Spinal cord (tissue), 10 donors: ENCODE data around the gene P2RX2. TPM values are rescaled to one million over a fixed set of nuclear protein-coding genes. Genes with fewer than 3 reads are reported as not detected.

Source experiments
- DNase-seq, 6 donors: peaks; one replicate each; pipeline versions ENCODE4 v3.0.0 to v3.0.0-alpha.2; 2013 to 2015; ENCODE audit warnings: low spot score in 6 of 6, low read depth in 4 of 6
- H3K27ac ChIP-seq: one replicate; pipeline ENCODE4 v1.5.1; 2013; ENCODE audit warnings: low read depth, low read length, control low read depth
- H3K27me3 ChIP-seq: one replicate; pipeline ENCODE4 v1.6.1; 2013; ENCODE audit warnings: low read length; ENCODE audit not compliant: control insufficient read depth, insufficient read depth
- H3K36me3 ChIP-seq: one replicate; pipeline ENCODE4 v1.6.1; 2013; ENCODE audit warnings: low read length; ENCODE audit not compliant: control insufficient read depth, insufficient read depth
- H3K4me1 ChIP-seq: one replicate; pipeline ENCODE4 v1.6.1; 2013; ENCODE audit warnings: low read length; ENCODE audit not compliant: control insufficient read depth, insufficient read depth
- H3K4me3 ChIP-seq: one replicate; pipeline ENCODE4 v1.5.1; 2013; ENCODE audit warnings: low read depth, low read length, control low read depth
- H3K9me3 ChIP-seq: one replicate; pipeline ENCODE4 v1.6.1; 2013; ENCODE audit warnings: low read length; ENCODE audit not compliant: control insufficient read depth, insufficient read depth
- WGBS: methylation state at CpG from one replicate; pipeline ENCODE4 v1.1.5; 2013; ENCODE audit warnings: missing lambda C conversion rate; ENCODE audit not compliant: insufficient coverage; 5-methylcytosine and 5-hydroxymethylcytosine counted together
- polyA plus RNA-seq, 2 donors: library from polyadenylated mRNA; unstranded; fragments of 120-200 nt; gene quantifications; one replicate each; pipeline ENCODE4 v1.2.1, GENCODE V29; 2013; ENCODE audit not compliant: insufficient read length in 2 of 2
- small RNA-seq: library from RNA; depleted of rRNA; stranded (forward); fragments of <200 nt; gene quantifications from one replicate; pipeline ENCODE3, GENCODE V24; 2014; ENCODE audit warnings: low replicate concordance
- total RNA-seq, 2 donors: library from RNA; depleted of rRNA in 1 of 2; stranded (reverse); fragments of 120-200 nt in 1 of 2; fragments of >200 nt in 1 of 2; gene quantifications; one replicate each; pipeline versions ENCODE4 v1.2.3 to v1.2.4, GENCODE V29; 2013 to 2014
- donor health status: healthy.

P2RX2 gene
- total and polyA plus RNA-seq, 4 donors, result 0.06 to 0.65 (median 0.34) TPM

GRCh38 chr12:132668191-132669088 is 49.9 kb downstream of the P2RX2 start:
- DNase-seq, result no peak
- H3K36me3 ChIP-seq, result peaks cover 91% of the 10 kb centered on the region
- H3K4me1 ChIP-seq, result no peaks in the 10 kb centered on the region
- no peak overlapping the region for H3K27ac ChIP-seq
- no peak overlapping the region for H3K4me3 ChIP-seq
- H3K9me3 ChIP-seq, result no peaks in the 10 kb centered on the region
- WGBS, result 94% methylated on average over 19 of the region's 30 CpGs
- no peaks in the 10 kb centered on the region for H3K27me3 ChIP-seq

GRCh38 chr12:132669166-132669879 is 50.7 kb downstream of the P2RX2 start:
- Histone ChIP-seq H3K9me3 (no peaks in the 10 kb centered on the region), H3K27ac (no peak overlapping the region), H3K27me3 (no peaks in the 10 kb centered on the region), H3K4me3 (no peak overlapping the region), H3K4me1 (no peaks in the 10 kb centered on the region), H3K36me3 (peaks cover 91% of the 10 kb centered on the region)
- 95% methylated on average over 15 of the region's 17 CpGs for WGBS
- DNase-seq, result no peak

Small RNAs within 50 kb of the gene (small RNA-seq; reads per million reads assigned to genes)
- gene MIR6763, result not detected

Other genes with a start within 250 kb of the P2RX2 start
- 10 to 100 TPM in 1 of 2 donors, 1 to 10 TPM in 1; 4.1 to 15.4 TPM for gene FBRSL1, start 128.6 kb upstream of the P2RX2 start, total RNA-seq
- 100 to 1,000 TPM in 1 of 2 donors, 10 to 100 TPM in 1; 92.5 to 106 TPM for gene FBRSL1, start 128.6 kb upstream of the P2RX2 start, polyA plus RNA-seq
- gene LRCOL1, start 8.2 kb upstream of the P2RX2 start, total RNA-seq, result under 1 TPM in 1 of 2 donors, not detected in 1; 0.72 TPM
- gene LRCOL1, start 8.2 kb upstream of the P2RX2 start, polyA plus RNA-seq, result under 1 TPM; 0.47 to 0.59 TPM
- 10 to 100 TPM; 33.4 to 35.8 TPM for gene POLE, start 68.6 kb downstream of the P2RX2 start, total RNA-seq
- gene POLE, start 68.6 kb downstream of the P2RX2 start, polyA plus RNA-seq, result 10 to 100 TPM; 43.8 to 69.9 TPM
- 10 to 100 TPM; 27.5 to 74.7 TPM for gene PXMP2, start 68.8 kb downstream of the P2RX2 start, total RNA-seq
- 10 to 100 TPM; 39.6 to 51.7 TPM for gene PXMP2, start 68.8 kb downstream of the P2RX2 start, polyA plus RNA-seq
- gene PGAM5, start 92.1 kb downstream of the P2RX2 start, total RNA-seq, result 10 to 100 TPM; 19.9 to 26.6 TPM
- gene PGAM5, start 92.1 kb downstream of the P2RX2 start, polyA plus RNA-seq, result 10 to 100 TPM; 30.1 to 34.8 TPM
- 10 to 100 TPM; 32.3 to 56.4 TPM for gene ANKLE2, start 143.1 kb downstream of the P2RX2 start, total RNA-seq
- 10 to 100 TPM; 51.7 to 52.9 TPM for gene ANKLE2, start 143.1 kb downstream of the P2RX2 start, polyA plus RNA-seq
- gene GOLGA3, start 210.1 kb downstream of the P2RX2 start, total RNA-seq, result 10 to 100 TPM; 41.9 to 50.4 TPM
- 10 to 100 TPM; 33.0 to 41.9 TPM for gene GOLGA3, start 210.1 kb downstream of the P2RX2 start, polyA plus RNA-seq